ENCODE data around the gene RPUSD2. TPM values are rescaled to one million over a fixed set of nuclear protein-coding genes. Genes with fewer than 3 reads are reported as not detected.

Gene RPUSD2
- total RNA-seq, 4 donors from 2014 or later = 7.3 to 14.3 (median 12.2) TPM

- H3K4me3 ChIP-seq (ENCODE audit: low read depth, poor library complexity, severe bottlenecking) = no peak overlapping the region
- no peak for TF ChIP-seq POLR2A (IDR thresholded peaks at IDR 0.05)
- no peak for TF ChIP-seq CTCF (IDR thresholded peaks at IDR 0.05)
- intact Hi-C loops (cut with DNase I; ENCODE audit: low total_unique reads) = no loop called here
- DNase-seq (ENCODE audit: low spot score in 2 of 2) = no peak
Observed at GRCh38 chr15:40603935-40604334, 34.8 kb downstream of the RPUSD2 start.

GRCh38 chr15:40613080-40613479, 44.0 kb downstream of the RPUSD2 start:
- TF ChIP-seq POLR2A (IDR thresholded peaks at IDR 0.05) (no peak), CTCF (IDR thresholded peaks at IDR 0.05) (no peak)
- no peak overlapping the region for H3K4me3 ChIP-seq (ENCODE audit: low read depth, poor library complexity, severe bottlenecking)
- DNase-seq (ENCODE audit: low spot score in 2 of 2) = no peak
- 76 to 87% methylated on average over 5 of the region's 5 CpGs for WGBS, 2 donors
- intact Hi-C loops (cut with DNase I; ENCODE audit: low total_unique reads) = no loop called here

- DNase-seq (ENCODE audit: low spot score in 2 of 2) = no peak
- intact Hi-C loops (cut with DNase I; ENCODE audit: low total_unique reads) = no loop called here
- TF ChIP-seq CTCF (IDR thresholded peaks at IDR 0.05) (no peak), POLR2A (IDR thresholded peaks at IDR 0.05) (no peak)
- 78 to 82% methylated on average over 2 of the region's 2 CpGs for WGBS, 2 donors
- no peak overlapping the region for H3K4me3 ChIP-seq (ENCODE audit: low read depth, poor library complexity, severe bottlenecking)
Observed at GRCh38 chr15:40618023-40618422, 48.9 kb downstream of the RPUSD2 start.

GRCh38 chr15:40618906-40619305, 49.8 kb downstream of the RPUSD2 start:
- no peak for TF ChIP-seq POLR2A (IDR thresholded peaks at IDR 0.05)
- intact Hi-C loops (cut with DNase I; ENCODE audit: low total_unique reads) = no loop called here
- H3K4me3 ChIP-seq (ENCODE audit: low read depth, poor library complexity, severe bottlenecking) = no peak overlapping the region
- no peak for DNase-seq (ENCODE audit: low spot score in 2 of 2)

GRCh38 chr15:40623361-40623760, 54.3 kb downstream of the RPUSD2 start:
- TF ChIP-seq CTCF (IDR thresholded peaks at IDR 0.05) (no peak), POLR2A (IDR thresholded peaks at IDR 0.05) (no peak)
- no peak for DNase-seq (ENCODE audit: low spot score in 2 of 2)
- intact Hi-C loops (cut with DNase I; ENCODE audit: low total_unique reads) = no loop called here
- no peak overlapping the region for H3K4me3 ChIP-seq (ENCODE audit: low read depth, poor library complexity, severe bottlenecking)
- WGBS, 2 donors = 88 to 94% methylated on average over 2 of the region's 2 CpGs

Other genes starting within 250 kb of the RPUSD2 start
- gene INAFM2, start 245.6 kb upstream of the RPUSD2 start, total RNA-seq = 10 to 100 TPM in 2 of 4 donors, 1 to 10 TPM in 2; 6.8 to 13.8 (median 10.0) TPM
- 10 to 100 TPM; 17.4 to 28.6 (median 24.7) TPM for gene CCDC9B, start 228.4 kb upstream of the RPUSD2 start, total RNA-seq
- 1 to 10 TPM in 1 of 4 donors, not detected in 3; 3.1 TPM for gene PHGR1, start 218.3 kb upstream of the RPUSD2 start, total RNA-seq
- gene DISP2, start 211.1 kb upstream of the RPUSD2 start, total RNA-seq = under 1 TPM in 3 of 4 donors, not detected in 1; 0.05 to 0.08 (median 0.06) TPM
- gene KNSTRN, start 186.6 kb upstream of the RPUSD2 start, total RNA-seq = 10 to 100 TPM in 3 of 4 donors, 1 to 10 TPM in 1; 7.6 to 24.8 (median 13.1) TPM
- gene IVD, start 163.5 kb upstream of the RPUSD2 start, total RNA-seq = 10 to 100 TPM in 3 of 4 donors, 1 to 10 TPM in 1; 5.9 to 21.1 (median 12.6) TPM
- 10 to 100 TPM; 12.8 to 18.5 (median 16.2) TPM for gene BAHD1, start 128.3 kb upstream of the RPUSD2 start, total RNA-seq
- gene CHST14, start 98.3 kb upstream of the RPUSD2 start, total RNA-seq = 1 to 10 TPM; 5.6 to 10.0 (median 8.8) TPM
- 10 to 100 TPM in 3 of 4 donors, 1 to 10 TPM in 1; 9.4 to 30.6 (median 20.6) TPM for gene CCDC32, start 4.3 kb upstream of the RPUSD2 start, total RNA-seq
- gene KNL1, start 24.9 kb downstream of the RPUSD2 start, total RNA-seq = 1 to 10 TPM in 2 of 4 donors, under 1 TPM in 2; 0.69 to 2.7 (median 1.3) TPM
- 1 to 10 TPM in 1 of 4 donors, under 1 TPM in 3; 0.46 to 1.4 (median 0.68) TPM for gene RAD51, start 125.9 kb downstream of the RPUSD2 start, total RNA-seq
- 10 to 100 TPM; 19.1 to 40.2 (median 32.3) TPM for gene RMDN3, start 186.0 kb downstream of the RPUSD2 start, total RNA-seq
- gene GCHFR, start 194.8 kb downstream of the RPUSD2 start, total RNA-seq = 10 to 100 TPM; 59.8 to 97.7 (median 88.6) TPM
- gene C15orf62, start 200.7 kb downstream of the RPUSD2 start, total RNA-seq = 10 to 100 TPM; 31.2 to 58.4 (median 40.2) TPM
- 10 to 100 TPM; 30.9 to 65.7 (median 35.4) TPM for gene ZFYVE19, start 237.8 kb downstream of the RPUSD2 start, total RNA-seq
- gene DNAJC17, start 238.2 kb downstream of the RPUSD2 start, total RNA-seq = 10 to 100 TPM; 16.5 to 53.1 (median 29.3) TPM